Cortex of kidney (tissue), 1 donor: ENCODE data around the gene IGFBP1.
"Not testable (repeated sequence)": the region's sequence is repeated elsewhere in the genome, so short reads cannot be mapped to it uniquely, and the experiment has no call there.

Experiments
- DNase-seq: peaks from one replicate; lab custom pipeline; 2025; lab: John Stamatoyannopoulos, UW

Gene IGFBP1

GRCh38 chr7:45888185-45888992 lies at the start of gene IGFBP1:
TSS of gene IGFBP1 (plus strand) at chr7:45888488. CDS start at chr7:45888653, 165 bp downstream.
- no peak for DNase-seq

- DNase-seq = not testable (repeated sequence)
Observed at GRCh38 chr7:45838852-45839251, 49.4 kb upstream of the IGFBP1 start.

GRCh38 chr7:45841926-45842717 lies 46.2 kb upstream of the IGFBP1 start:
- DNase-seq = not testable (repeated sequence)

DNA sequence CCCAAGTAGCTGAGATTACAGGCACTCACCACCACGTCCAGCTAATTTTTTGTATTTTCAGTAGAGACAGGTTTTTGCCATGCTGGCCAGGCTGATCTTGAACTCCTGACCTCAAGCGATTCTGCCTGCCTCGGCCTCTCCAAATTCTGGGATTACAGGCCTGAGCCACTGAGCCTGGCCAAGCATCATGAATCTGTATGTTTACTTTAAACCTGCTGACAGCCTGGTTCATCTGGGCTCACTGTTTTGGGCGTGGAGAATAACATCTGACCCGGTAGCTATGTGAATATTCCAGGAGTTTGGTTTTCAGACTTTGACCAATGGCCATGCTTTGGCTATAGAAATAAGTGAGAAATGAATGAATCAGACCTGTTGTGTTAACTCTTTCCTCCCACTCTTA lies 41.8 kb upstream of the IGFBP1 start:
- DNase-seq = not testable (repeated sequence)

GRCh38 chr7:45848734-45849133 lies 39.6 kb upstream of the IGFBP1 start:
- not testable (repeated sequence) for DNase-seq

DNA sequence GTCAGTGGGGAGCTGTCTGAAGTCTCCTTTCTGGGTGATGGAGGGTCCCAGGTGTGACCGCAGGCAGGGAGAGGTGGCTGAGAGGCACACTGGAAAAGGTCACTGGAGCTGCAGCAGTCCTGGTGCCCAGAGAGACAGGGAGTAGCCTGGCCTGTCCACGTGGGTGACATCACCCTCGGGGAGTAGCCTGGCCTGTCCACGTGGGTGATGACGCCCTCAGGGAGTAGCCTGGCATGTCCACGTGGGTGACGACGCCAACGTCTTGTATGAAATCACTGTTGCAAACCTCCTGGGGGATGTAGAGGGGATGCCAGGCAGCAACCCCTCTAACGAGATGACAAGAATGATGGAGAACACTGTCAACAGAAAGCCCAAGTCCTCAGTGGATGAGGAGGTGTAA lies 35.3 kb upstream of the IGFBP1 start:
- DNase-seq = not testable (repeated sequence)

DNA sequence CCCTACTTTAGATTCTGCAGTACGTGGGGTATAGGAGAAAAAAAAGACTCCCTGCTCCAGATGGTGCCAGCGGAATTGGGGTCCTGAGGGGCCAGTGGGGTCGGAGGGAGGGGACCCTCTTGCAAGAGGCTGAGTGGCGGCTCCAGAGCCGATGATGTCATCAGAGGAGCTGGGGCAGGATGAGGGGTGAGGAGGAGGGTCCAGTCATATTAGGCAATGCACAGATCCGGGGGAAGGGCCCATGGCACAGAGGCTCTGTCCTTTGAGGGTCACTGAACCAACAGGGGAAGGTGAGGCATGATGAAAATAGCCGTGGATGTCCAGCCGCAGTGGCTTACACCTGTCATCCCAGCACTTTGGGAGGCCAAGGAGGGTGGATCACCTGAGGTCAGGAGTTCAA lies 34.8 kb upstream of the IGFBP1 start:
- DNase-seq = not testable (repeated sequence)

DNA sequence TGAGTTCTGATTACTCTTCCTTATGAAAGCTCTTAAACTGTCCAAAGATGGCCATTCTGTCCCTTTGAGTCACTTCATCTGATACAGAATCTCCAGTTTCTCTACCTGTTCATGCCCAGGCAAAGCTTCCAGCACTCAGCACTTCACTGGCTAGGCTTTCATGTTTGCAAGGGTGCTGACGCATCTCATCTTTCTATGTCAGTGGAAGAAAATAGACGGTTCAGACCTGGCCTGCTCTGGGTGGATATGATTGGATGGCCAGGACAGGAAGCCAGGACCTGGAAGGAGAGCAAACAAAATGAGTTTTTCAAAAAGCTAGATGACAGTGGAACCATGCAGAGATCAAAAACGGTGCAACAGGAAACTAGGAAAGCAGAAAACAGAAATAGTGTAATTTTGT lies 32.6 kb upstream of the IGFBP1 start:
- not testable (repeated sequence) for DNase-seq

GRCh38 chr7:45856888-45857287 lies 31.4 kb upstream of the IGFBP1 start:
- not testable (repeated sequence) for DNase-seq

DNA sequence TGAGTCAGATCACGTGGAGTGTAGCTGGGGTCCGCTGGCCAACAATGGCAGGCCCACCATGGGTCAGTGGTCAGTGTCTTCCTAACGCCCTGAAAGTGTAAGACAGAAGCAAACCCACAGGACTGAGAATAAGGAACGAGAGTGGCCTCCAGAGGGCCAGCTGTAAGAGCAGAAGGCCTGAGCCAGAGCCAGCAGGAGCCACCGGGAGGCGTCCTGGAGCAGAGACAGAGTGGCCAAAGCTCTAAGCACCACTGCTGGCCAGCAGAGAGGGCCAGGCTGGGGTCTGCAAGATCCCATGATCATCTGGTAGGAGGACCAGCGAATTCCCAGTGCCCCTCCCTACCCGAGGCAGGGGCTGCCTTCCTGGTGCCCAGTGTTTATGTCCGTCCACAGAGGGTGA lies 24.6 kb upstream of the IGFBP1 start:
- DNase-seq = no peak

DNA sequence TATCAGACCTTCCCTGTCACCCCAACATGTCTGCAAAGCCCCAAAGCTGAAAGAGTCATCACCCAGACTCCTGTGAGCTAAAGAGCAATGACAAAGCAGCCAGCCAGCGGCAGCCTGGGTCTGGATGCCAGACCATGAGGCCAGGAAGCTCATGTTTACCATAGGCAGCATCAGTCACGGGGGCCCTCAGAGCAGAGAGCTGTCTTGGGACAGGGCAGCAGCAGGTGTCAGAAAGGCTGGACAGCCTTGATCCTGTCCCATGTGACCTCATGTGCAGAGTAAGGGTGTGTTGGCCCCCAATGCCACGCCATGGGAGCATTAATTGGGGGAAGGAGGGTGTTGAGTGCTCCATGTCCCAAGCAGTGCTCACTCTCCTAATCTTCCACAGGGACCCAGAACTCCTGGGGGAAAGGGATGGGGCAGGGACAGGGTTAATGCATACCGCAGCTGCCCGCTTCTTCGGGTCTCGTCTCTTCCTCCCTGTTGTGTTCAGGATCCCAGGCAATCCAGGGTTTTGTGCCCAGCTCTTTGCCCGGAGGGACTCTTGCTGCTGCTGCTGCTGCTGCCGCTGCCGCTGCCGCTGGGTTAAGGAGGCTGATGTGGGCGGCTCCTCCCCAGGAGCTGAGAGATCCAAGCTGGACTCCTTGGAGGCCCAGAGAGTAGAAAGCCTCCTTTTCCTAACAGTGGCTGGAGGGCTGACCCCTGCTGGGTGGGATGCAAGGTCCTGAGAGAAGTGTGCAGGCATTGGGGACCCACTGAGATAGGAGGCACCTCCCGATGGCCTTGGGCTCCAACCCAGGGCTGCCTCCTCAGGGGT lies 22.5 kb upstream of the IGFBP1 start:
- DNase-seq = no peak

DNA sequence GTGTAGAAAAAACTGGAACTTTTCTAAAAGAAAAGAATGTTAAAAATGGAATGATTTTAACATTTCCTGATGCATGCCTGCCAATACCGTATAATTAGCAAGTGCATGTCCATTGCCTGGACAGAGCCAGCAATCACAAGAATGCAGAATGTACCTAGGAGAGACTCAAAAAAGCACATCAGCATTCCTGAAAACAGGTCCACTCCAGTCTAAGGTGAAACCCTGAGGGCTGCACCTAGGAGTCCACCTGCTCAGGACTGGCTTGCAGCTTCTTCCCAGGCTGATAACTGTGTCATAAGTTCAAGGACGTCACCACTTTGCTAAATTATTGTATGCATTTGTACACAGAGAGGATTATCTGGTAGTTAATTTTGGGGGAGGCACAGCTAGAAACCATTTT lies 20.8 kb upstream of the IGFBP1 start:
- no peak for DNase-seq

DNA sequence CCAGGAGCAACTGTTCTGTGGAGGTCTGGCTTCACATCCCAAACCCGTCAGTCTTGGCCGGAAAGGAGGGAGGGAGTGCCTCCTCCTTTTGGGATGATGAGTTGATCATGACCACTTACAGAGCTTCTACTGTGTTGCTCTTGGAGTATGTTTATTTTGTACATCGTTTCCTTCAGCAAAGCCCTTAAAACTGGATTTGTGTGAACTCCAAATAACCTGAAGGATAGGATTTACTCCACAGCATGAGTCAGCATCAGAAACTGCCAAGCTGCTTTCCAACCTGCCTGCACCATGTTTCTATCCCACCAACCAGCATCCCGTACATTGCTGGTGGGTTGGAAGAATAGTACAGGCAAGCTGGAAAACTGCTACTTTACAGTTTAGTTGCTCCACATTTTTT lies 18.9 kb upstream of the IGFBP1 start:
- DNase-seq = no peak

DNA sequence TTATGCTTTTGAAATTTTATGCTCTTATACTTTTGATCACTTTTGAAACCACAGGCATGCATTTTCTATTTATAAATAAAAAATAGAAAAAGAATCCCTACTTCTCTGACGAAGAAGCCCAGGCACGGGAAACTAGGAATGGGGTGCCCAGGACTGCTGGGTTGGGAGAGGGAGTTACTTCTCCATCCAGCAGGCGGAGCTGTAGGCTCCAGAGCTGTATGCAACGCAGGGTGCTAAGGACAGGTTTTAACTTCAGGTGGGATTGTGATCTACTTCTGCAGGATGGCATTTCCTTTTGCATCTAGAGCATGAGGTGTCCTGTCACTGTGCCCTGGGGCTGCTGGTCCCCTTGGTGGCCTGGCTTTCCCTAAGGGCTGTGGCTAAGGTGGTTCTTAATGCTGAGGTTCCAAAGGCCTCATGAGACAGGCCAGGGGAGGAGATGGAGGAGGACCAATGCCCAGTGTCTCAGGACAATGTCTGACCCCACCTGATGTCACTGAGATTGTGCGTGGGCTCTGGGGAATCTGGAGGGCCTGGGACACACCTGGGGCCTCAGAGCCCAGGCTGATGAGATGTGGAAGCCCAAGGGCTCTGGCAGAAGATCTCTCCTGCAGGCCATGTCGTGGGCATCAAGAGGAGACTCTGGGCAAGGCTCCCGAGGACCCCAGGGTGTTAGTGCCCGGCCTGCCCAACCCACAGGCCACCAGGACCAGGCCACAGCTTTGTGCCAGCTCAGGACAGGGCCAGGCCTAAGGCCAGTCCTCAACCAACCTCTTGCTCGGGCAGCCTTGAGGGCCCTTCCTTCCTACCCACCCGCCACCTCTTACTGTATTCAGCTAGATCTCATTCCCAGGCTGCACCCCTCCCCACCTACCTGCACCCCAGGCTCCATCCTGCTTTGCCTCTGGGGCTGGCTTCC lies 15.9 kb upstream of the IGFBP1 start:
- DNase-seq = no peak

DNA sequence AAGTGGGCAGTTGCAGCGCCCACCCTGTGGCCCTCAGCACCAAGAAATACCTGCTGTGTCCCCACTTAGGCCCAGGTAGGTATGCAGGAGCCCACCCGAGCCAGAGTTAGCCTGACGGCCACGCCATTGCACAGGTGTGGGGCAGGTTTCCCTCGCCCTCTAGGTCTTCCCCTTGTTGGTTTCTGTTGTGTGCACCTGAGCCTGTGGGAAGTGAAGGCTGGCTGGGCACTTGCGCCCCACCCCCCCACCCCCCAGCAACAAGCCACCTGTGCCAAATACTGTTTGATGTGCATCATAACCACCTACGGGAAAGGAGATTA lies 15.3 kb upstream of the IGFBP1 start, which contains the start of gene CCDC201:
CCDC201 (minus strand) TSS at position 48 of the 320 bp plus-strand sequence. CDS start 75 bp downstream, outside the sequence.
- DNase-seq = no peak

- no peak for DNase-seq
Observed at GRCh38 chr7:45873355-45873754, 14.9 kb upstream of the IGFBP1 start.

GRCh38 chr7:45874408-45875131 lies 13.7 kb upstream of the IGFBP1 start:
- no peak for DNase-seq

- no peak for DNase-seq
Observed at GRCh38 chr7:45876519-45876918, 11.8 kb upstream of the IGFBP1 start.

DNA sequence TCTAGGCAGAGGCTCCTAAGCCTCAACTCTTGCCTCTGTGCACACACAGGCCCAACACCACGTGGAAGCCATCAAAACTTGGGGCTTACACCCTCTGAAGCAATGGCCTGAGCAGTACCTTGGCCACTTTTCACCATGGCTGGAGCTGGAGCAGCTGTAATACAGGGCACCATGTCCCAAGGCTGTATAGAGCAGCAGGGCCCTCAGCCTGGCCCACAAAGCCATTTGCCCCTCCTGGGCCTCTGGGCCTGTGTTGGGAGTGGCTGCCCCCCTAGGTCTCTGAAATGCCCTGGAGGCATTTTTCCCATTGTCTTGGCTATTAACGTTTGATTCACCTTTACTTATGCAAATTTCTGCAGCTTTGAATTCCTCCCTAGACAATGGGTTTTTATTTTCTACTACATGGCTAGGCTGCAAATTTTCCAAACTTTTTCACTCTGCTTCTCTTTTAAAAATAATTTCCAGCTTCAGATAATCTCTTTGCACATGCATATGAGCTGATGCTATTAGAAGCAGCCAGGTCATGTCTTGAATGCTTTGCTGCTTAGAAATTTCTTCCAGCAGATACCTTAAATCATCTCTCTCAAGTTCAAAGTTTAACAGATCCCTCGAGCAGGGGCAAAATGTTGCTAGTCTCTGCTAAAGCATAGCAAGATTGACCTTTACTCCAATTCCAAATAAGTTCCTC lies 9.7 kb upstream of the IGFBP1 start:
- DNase-seq = no peak

DNA sequence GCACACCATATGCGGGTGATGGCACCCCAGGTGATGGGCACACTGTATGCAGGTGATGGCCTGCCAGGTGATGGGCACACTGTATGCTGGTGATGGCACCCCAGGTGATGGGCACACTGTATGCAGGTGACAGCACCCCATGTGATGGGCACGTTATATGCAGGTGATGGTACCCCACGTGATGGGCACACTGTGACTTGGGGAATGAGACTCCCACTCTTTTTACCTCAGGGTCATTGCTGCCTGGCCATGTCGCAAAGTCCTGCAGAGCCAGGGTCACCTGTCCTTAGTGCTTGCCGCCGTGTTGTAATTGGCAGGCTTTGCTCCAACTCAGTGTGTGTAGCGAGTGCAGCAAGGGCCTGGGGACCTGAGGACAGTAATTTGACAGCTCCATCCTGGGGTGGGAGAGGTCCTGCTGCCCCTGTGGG lies 7.8 kb upstream of the IGFBP1 start:
- no peak for DNase-seq
